ENCODE data around the gene OGFRL1.

OGFRL1 gene

GRCh38 chr6:71310261-71310660, 21.6 kb downstream of the OGFRL1 start:
- no peak for TF ChIP-seq CTCF (IDR thresholded peaks at IDR 0.05; ENCODE audit: insufficient read depth, low read depth, low read length, missing control alignments)
- DNase-seq (ENCODE audit: low read depth): no peak
- no peak overlapping the region for H3K4me3 ChIP-seq (ENCODE audit: low read length)

GRCh38 chr6:71312089-71312488, 23.5 kb downstream of the OGFRL1 start:
- no peak overlapping the region for H3K4me3 ChIP-seq (ENCODE audit: low read length)
- DNase-seq (ENCODE audit: low read depth): no peak
- no peak for TF ChIP-seq CTCF (IDR thresholded peaks at IDR 0.05; ENCODE audit: insufficient read depth, low read depth, low read length, missing control alignments)

GRCh38 chr6:71317441-71317840, 28.8 kb downstream of the OGFRL1 start:
- no peak for DNase-seq (ENCODE audit: low read depth)
- no peak overlapping the region for H3K4me3 ChIP-seq (ENCODE audit: low read length)
- no peak for TF ChIP-seq CTCF (IDR thresholded peaks at IDR 0.05; ENCODE audit: insufficient read depth, low read depth, low read length, missing control alignments)

GRCh38 chr6:71320041-71320440, 31.4 kb downstream of the OGFRL1 start:
- TF ChIP-seq CTCF (IDR thresholded peaks at IDR 0.05; ENCODE audit: insufficient read depth, low read depth, low read length, missing control alignments): no peak
- no peak for DNase-seq (ENCODE audit: low read depth)
- no peak overlapping the region for H3K4me3 ChIP-seq (ENCODE audit: low read length)

GRCh38 chr6:71321314-71321713, 32.7 kb downstream of the OGFRL1 start:
- no peak for DNase-seq (ENCODE audit: low read depth)
- no peak for TF ChIP-seq CTCF (IDR thresholded peaks at IDR 0.05; ENCODE audit: insufficient read depth, low read depth, low read length, missing control alignments)
- H3K4me3 ChIP-seq (ENCODE audit: low read length): no peak overlapping the region

- no peak for DNase-seq (ENCODE audit: low read depth)
- no peak overlapping the region for H3K4me3 ChIP-seq (ENCODE audit: low read length)
- no peak for TF ChIP-seq CTCF (IDR thresholded peaks at IDR 0.05; ENCODE audit: insufficient read depth, low read depth, low read length, missing control alignments)
Measured at GRCh38 chr6:71324194-71324785, 35.7 kb downstream of the OGFRL1 start.

- no peak for DNase-seq (ENCODE audit: low read depth)
- no peak overlapping the region for H3K4me3 ChIP-seq (ENCODE audit: low read length)
- no peak for TF ChIP-seq CTCF (IDR thresholded peaks at IDR 0.05; ENCODE audit: insufficient read depth, low read depth, low read length, missing control alignments)
Measured at GRCh38 chr6:71326611-71327010, 38.0 kb downstream of the OGFRL1 start.
